GM19193 (cell line): Measurements from ENCODE around the gene CIRBP.

Experiments used
- POLR2A ChIP-seq: IDR thresholded peaks from 4 replicates; pipeline ENCODE4 v1.6.1; 2011; ENCODE audit not compliant: insufficient read depth, insufficient read length; ENCODE audit errors: extremely low read depth

The CIRBP gene

DNA sequence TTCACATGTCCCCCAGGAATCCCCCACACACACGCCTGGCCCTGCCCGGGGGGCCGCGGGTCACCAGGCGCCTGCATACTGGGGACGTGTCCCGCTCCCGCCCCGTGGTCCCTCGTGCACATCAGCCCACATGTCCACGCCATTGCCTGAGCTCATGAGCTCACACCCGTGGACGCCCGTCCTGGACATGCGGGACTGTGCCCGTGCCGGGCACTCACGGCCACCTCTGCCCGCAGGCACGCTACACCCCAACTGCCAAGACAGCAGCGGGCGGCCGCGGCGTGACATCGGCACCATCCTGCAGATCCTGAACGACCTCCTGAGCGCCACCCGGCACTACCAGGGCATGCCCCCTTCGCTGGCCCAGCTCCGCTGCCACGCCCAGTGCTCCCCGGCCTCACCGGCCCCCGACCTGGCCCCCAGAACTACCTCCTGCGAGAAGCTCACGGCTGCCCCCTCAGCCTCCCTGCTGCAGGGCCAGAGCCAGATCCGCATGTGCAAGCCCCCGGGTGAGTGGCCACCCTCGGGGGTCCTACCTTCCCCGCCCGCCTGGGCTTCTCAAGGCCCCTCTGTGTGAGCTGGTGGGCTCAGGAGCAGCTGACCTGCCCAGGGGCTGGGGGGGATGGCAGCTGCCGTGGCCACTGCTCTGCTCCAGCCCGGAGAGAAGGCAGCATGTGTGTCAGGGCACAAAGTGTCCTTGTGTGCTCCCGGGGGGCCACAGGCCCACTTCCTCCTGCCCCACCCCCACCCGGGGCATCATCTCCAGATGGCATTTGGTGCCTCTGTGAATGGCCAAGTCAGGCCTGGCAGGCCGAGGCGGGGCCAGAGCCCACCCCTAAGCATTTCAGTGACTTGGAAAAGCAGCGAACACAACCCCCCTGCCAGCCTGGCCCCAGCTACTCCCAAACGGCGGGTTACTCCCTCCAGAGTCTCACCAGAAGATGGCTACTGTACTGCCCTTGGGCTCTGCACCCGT is 13.7 kb upstream of the CIRBP start:
- no peak for TF ChIP-seq POLR2A

DNA sequence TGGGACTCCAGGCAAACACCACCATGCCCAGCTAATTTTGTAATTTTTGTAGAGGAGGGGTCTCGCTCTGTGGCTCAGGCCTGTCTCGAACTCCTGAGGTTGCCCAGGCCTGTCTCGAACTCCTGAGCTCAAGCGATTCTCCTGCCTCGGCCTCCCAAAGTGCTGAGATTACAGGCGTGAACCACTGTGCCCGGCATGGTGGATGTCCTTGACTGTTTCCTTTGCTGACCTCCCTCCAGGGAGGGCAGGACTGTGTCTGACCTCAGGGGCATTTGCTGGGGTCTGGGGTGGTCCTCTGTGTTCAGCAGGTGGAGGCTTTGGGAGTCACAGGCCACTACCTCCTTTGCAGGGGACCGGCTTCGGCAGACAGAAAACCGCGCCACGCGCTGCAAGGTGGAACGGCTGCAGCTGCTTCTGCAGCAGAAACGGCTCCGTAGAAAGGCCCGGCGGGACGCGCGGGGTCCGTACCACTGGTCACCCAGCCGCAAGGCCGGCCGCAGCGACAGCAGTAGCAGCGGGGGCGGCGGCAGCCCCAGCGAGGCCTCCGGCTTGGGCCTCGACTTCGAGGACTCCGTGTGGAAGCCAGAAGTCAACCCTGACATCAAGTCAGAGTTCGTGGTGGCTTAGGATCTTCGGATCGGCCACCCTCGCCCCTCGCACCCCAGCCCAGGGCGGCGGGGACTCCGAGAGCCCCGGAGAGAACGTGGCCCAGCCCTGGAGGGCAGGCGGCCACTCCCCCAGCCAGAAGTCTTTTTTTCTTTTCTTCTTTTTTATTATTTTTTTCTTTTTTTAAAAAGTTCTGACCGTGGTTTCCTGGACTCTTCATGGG is 12.3 kb upstream of the CIRBP start:
- TF ChIP-seq POLR2A: no peak

DNA sequence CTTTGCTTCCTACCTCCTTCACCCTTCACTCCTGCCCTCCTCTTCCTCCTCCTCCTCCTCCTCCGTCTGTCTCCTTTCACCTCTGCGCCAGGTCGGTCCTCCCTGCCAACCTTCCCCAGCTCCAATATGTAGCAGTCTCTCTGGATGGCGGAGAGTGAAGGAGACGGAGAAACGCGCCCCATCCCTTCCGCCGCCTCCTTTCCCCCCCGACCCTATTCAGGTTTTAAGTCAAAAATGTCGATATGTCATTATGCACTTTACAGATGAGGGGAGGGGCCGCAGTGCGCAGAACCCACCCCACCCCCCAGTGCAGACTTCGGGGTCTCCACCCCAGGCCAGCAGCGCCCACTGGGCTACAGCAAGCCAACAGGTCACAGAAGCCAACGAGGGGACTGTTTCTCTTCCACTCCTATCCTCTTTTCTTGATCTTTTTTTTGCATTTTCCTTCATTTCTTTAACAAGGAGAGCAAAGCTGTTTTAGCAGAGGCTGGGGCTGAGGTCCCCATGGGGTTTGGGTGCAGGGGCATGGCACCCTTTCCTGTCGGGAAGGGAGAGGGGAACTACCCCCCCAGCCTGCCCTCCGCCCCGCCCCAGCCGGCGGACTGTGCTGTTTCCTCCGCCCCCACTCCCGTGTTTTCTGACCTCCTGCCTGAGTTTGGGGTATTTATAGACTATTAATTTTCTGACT is 11.5 kb upstream of the CIRBP start:
- TF ChIP-seq POLR2A: no peak

DNA sequence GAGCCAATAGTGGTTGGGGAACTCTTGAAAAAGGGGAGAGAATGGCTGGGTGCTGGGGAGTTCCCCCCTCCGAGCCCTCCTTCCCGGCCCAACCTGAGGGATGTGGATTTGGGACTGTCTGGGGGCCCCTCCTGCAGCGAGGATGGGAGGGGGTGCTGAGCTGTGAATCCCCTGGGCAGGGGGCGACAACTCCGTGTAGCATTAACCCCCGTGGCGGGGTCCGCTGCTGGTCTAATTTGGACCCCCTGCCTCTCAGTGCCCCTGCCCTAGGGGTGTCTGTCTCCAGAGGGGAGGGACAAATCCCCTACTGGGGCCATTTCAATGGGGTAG is 11.0 kb upstream of the CIRBP start:
- TF ChIP-seq POLR2A: no peak

DNA sequence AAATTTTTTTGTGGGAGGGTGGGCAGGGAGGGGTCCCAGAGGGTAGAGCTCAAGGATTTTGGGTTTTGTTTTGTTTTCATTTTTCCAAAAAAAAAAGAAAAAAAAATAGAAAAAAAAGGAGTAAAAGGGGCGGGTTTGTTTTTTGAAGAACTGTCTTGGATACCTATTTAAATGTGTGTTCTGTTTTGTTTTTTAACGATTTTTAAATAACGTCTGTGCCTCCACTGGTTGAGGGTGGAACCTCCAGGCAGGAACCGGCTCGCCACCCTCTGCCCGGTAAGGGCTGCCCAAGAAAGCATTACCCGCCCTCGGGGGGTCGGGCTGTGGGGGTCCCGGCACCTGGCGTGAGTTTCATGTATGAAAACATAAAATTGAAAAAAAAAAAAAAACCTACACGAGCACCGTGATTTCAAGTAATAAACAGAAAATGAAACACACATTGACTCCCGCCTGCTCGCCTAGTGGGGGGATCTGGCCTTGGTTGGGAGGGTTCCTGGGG is 10.4 kb upstream of the CIRBP start:
- TF ChIP-seq POLR2A: no peak

DNA sequence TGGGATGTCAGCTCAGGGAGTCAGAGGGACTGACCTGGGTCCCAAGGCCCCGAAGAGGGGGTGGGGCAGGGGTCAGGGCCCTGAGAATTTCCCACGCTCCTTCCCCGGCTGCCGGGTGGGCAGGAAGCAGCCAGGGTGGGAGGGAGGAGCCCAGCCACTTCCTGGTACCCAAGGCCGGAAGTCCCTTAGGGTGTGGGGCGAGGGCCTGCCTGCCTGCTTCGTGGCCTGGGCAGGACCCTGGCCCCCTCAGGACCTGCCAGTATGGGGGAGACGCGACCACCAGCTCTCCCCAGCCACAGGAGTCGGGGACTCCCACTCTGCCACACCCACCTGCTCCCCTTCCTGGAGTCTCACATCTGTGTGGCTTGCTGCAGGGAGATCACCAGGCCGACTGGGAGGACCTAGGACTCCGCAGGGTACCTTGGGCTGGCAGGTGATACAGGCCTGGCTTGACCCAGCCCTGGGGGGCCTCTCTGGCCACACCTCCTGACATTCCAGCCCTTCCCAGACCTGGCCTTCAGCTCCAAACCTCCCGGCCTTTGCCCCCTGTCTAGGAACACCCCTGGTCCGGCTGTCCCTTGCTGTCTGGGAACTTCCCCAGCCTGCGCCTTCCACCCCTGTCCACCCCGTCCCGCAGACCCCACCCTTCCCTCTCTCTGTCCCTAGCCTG is 9.8 kb upstream of the CIRBP start:
- peak; percentile 71 for TF ChIP-seq POLR2A

DNA sequence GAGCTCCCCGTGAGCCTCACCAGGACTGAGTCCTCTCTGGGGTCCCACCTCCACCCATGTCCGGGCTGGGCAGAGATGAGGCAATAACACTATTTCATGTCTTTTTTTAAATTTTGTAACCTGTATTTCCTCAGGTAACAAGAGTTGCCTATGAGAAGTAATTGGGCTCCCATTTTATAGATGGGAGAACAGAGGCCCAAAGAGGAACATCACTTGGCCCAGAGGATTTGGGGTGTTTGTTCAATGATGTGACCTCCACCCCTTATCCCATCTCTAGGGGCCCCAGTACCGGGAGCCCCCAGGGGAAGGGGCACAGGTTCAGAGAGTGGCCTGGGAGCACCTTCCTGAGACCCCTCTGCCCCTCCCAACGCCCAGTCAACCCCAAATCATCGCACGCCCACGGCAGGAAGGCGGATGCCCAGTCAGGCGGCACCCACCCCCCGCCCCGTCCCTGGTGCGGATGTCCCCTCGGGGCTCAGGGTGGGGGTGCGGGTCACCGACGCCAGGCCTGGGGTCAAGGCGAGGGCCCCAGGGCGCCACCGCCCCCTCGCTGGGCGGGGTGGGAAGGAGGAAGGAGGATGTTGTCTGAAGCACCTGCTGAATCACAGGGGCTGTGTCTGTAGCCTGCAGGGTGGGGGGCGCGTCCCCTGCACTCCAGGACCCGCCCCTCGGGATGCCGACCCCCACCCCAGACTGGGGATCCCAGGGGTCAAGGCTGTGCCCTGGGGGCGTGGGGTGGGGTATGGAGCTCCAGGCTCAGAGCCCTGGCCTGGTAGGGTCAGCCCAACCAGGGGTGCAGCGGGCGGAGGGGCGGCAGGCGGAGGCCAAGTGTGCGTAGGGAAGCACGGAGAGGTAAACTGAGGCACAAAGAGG is 9.0 kb upstream of the CIRBP start:
- TF ChIP-seq POLR2A: peak; percentile 29

DNA sequence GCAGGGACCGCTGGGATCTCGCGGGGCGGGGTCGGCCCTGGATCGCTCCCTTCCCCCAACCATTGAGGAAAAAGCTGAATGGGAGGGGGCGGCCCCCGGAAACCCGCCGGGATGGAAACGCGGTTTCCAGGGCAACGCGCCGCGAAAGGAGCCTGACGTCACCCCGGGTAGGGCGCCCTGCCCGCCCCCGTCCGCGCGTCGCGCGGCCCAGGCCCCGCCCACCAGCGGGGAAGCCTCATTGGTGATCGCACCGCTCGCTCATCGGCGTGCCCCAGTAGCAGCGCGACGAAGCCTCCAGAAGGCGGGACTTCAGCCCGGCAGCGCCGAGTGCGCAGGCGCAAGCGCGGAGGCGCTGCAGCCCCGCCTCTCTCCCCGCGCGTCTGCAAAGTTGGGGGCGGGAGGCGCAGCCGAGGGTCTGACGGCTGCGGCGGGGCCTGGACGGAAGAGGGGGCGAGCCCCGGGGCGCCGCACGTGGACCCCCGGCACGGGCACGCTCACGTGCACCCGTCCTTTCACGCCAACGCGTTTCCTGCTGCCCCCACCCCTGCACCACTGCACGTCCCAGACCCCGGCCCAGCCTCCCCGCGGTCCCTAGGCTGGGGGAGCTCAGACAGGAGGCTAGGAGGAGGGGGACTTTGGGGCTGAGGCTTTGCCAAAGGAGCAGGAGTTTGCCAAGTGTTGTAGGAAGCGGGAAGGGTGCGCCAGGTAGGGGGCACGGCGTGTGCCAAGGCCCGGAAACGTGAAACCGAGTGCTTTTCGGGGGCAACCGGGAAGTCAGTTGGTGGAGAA is 8.2 kb upstream of the CIRBP start:
- TF ChIP-seq POLR2A: peak; percentile 45

DNA sequence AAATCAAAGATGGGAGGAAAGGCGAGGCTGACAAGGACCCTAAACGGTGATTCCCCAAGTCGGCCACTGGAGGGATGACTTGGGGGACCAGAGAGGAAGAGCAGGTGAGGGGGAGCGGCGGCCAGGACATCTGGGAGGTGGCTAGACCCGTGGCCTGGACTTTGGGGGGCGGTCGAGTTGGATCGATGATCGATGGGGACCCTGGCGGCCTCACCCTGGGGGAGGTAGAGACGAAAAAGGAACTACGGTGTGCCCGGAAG is 7.7 kb upstream of the CIRBP start:
- no peak for TF ChIP-seq POLR2A

DNA sequence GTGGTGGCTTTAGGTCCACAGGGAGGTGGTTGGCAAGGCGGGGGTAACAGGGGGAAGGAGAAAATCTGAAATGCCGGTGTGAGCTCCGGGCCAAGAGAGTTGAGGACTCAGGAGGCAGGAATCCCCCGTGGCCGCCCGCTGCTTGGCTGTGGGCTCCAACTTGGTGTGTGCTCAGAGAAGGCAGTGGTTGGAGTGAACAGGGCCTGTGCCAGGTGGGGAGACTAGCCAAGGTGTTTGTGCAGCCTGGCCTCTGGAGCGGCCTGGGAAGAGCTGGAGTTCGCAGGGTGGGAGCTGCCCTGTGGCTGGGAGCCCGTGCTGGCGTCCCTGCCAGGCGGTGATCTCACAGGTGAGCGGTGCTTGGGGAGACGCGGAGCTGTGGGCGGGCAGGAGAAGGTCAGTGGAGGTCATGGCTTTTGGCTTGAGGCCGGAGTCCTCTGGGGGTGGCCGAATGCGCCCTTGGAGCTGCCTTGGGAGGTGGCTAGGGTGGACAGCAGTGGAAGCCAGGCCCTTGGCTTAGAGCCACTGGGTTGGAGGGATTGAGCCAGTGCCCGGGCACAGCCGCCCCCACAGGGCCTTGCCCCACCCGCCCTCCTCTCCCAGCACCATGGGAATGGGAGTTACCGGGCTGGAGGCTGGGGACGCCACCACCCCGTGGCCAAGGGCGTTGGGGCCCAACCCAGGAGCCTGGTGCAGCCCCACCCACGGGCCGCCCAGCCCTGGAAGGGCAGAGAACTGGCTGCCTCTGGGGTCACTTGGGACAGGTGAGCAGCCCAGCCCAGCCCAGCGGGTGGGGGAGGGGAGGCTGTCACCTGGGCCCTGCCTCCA is 7.1 kb upstream of the CIRBP start:
- no peak for TF ChIP-seq POLR2A

DNA sequence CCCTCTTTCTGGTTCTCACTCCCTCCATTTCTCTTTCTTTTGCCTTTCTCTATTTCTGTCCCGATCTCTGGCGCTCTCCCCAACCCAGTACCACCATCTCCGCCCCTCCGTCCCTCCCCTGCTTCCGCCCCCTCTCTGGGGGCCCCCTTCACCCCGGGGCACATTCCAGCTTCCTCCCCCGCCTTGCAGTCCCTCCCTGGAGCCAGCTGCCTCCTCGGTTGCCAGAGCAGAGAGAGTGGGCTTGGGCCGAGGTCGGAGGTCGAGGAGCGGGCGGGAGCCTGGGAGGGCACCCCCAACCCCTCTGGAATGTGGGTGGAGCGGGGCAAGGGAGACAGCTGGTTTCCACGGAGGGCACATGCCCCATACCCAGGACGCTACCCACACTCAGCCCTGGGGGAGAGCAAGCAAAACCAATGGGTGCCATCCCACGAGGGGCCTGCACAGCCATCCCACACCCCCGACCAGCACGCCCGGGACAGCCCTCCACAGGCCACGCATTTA is 6.5 kb upstream of the CIRBP start:
- no peak for TF ChIP-seq POLR2A

DNA sequence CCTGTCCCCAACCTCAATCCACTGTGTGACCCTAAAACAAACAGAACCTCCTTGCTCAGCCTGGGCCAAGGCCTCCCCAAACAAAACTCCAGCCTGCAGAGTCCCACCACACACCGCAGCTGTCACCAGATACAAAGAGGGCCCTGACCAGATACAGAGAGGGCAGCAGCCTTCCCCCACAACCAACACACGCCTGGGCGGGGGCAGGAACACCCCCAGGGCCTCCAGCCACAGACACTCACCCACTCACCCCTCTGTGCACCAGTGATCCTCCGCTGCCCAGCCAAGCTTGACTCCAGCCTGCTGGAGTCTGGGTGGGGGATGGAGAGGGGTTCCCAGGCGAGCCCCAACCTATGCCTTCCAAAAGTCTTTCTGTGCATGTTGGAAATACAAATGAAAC is 5.9 kb upstream of the CIRBP start:
- no peak for TF ChIP-seq POLR2A
